HEK293T (cell line): ENCODE data around the gene TEAD1.

Source experiments
- BHLHE40 ChIP-seq: fragments of 450-650 bp; IDR thresholded peaks from 2 replicates; pipeline ENCODE4 v1.6.1; 2016; ENCODE audit warnings: mild to moderate bottlenecking, moderate library complexity, borderline replicate concordance
- CTBP1 ChIP-seq: fragments of 450-650 bp; IDR thresholded peaks from 2 replicates; pipeline ENCODE4 v1.6.1; 2016; ENCODE audit warnings: borderline replicate concordance
- FOXA1 ChIP-seq: fragments of 450-650 bp; IDR thresholded peaks from 2 replicates; pipeline ENCODE4 v1.6.1; 2016; ENCODE audit warnings: mild to moderate bottlenecking
- FOXK2 ChIP-seq: fragments of 450-650 bp; IDR thresholded peaks from 2 replicates; pipeline ENCODE4 v1.6.1; 2016; ENCODE audit warnings: mild to moderate bottlenecking
- HDGF ChIP-seq: fragments of 450-650 bp; IDR thresholded peaks from 2 replicates; pipeline ENCODE4 v1.6.1; 2017; ENCODE audit warnings: antibody characterized with exemption, borderline replicate concordance
- SP1 ChIP-seq: fragments of 450-650 bp; IDR thresholded peaks from 2 replicates; pipeline ENCODE4 v1.6.1; 2017
- SUZ12 ChIP-seq: fragments of 450-650 bp; IDR thresholded peaks from 2 replicates; pipeline ENCODE4 v1.6.1; 2016; ENCODE audit warnings: mild to moderate bottlenecking
- TARDBP ChIP-seq: fragments of 450-650 bp; IDR thresholded peaks from 2 replicates; pipeline ENCODE4 v1.6.1; 2016

DNA sequence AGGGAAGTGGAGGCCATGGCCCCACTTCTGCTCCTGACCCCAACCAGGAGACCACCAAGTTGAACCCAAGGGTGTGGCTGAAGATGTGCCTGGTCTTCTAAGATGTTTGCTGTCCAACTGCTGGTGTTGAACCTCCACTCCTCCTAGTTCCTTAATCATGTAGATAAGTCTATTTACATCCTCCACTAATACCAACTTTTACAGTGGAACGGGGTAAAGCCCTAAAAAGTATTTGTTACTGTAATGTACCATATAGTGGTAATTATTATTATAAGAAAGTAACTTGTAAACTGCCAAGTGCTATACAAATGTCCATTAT lies 315.9 kb downstream of the TEAD1 start:
- TF ChIP-seq HDGF: no peak
- TF ChIP-seq FOXA1: no peak
- TF ChIP-seq TARDBP: no peak
- TF ChIP-seq FOXK2: no peak
- TF ChIP-seq CTBP1: no peak
- TF ChIP-seq SP1: no peak
- TF ChIP-seq BHLHE40: no peak
- TF ChIP-seq SUZ12: no peak
